Ramos (cell line): ENCODE data around the gene SLC50A1.
"Not testable (repeated sequence)": the region's sequence is repeated elsewhere in the genome, so short reads cannot be mapped to it uniquely, and the experiment has no call there.

Experiments
- in situ Hi-C: fragments of 300-500 bp; cut with MboI; formaldehyde crosslinking; loops from one replicate; pipeline ENCODE4 v1.14.3; 2022; ENCODE audit warnings: low sequenced_read_pairs; ENCODE audit not compliant: unreplicated experiment

The SLC50A1 gene

GRCh38 chr1:155113450-155113980, 22.1 kb upstream of the SLC50A1 start:
- in situ Hi-C loops = no loop called here

- in situ Hi-C loops = no loop called here
Observed at GRCh38 chr1:155116113-155116764, 19.4 kb upstream of the SLC50A1 start.

GRCh38 chr1:155117610-155118009, 18.0 kb upstream of the SLC50A1 start:
- in situ Hi-C loops = no loop called here

GRCh38 chr1:155118090-155118489, 17.6 kb upstream of the SLC50A1 start:
- in situ Hi-C loops = not testable (repeated sequence)

GRCh38 chr1:155120253-155120652, 15.4 kb upstream of the SLC50A1 start:
- in situ Hi-C loops = no loop called here

GRCh38 chr1:155121249-155121648, 14.4 kb upstream of the SLC50A1 start:
- in situ Hi-C loops = no loop called here

GRCh38 chr1:155122308-155122707, 13.3 kb upstream of the SLC50A1 start:
- in situ Hi-C loops = no loop called here

GRCh38 chr1:155123801-155124200, 11.9 kb upstream of the SLC50A1 start:
- in situ Hi-C loops = no loop called here

- in situ Hi-C loops = no loop called here
Observed at GRCh38 chr1:155124503-155125463, 10.9 kb upstream of the SLC50A1 start.

- in situ Hi-C loops = no loop called here
Observed at GRCh38 chr1:155125511-155125945, 10.1 kb upstream of the SLC50A1 start.

GRCh38 chr1:155125946-155126555, 9.6 kb upstream of the SLC50A1 start:
- in situ Hi-C loops = no loop called here

- in situ Hi-C loops = no loop called here
Observed at GRCh38 chr1:155126556-155127104, 9.0 kb upstream of the SLC50A1 start.

- in situ Hi-C loops = no loop called here
Observed at GRCh38 chr1:155127105-155127966, 8.3 kb upstream of the SLC50A1 start, which contains the start of gene EFNA1. TSS of gene EFNA1 (plus strand) at chr1:155127876. CDS start at chr1:155127978, 102 bp downstream.

GRCh38 chr1:155127967-155128754, 7.5 kb upstream of the SLC50A1 start:
- in situ Hi-C loops = no loop called here

- in situ Hi-C loops = no loop called here
Observed at GRCh38 chr1:155128755-155129473, 6.7 kb upstream of the SLC50A1 start.

- in situ Hi-C loops = no loop called here
Observed at GRCh38 chr1:155130272-155131006, 5.2 kb upstream of the SLC50A1 start.

- in situ Hi-C loops = no loop called here
Observed at GRCh38 chr1:155131285-155131684, 4.4 kb upstream of the SLC50A1 start.
